GM12874 (cell line): ENCODE data around the gene VWF.

ENCODE experiments used
- CTCF ChIP-seq: IDR thresholded peaks from 2 replicates; pipeline ENCODE4 v1.5.1; 2011; ENCODE audit warnings: low read depth, mild to moderate bottlenecking, control low read depth, low read length, moderate library complexity; ENCODE audit not compliant: insufficient read depth

Gene VWF

GRCh38 chr12:5921966-5922899 lies 202.2 kb downstream of the VWF start:
- TF ChIP-seq CTCF: no peak

- TF ChIP-seq CTCF: no peak
Observed at GRCh38 chr12:5921027-5921909, 203.2 kb downstream of the VWF start.

GRCh38 chr12:5916785-5917290 lies 207.6 kb downstream of the VWF start:
- TF ChIP-seq CTCF: no peak

- no peak for TF ChIP-seq CTCF
Observed at GRCh38 chr12:5915511-5915910, 209.0 kb downstream of the VWF start.

GRCh38 chr12:5914387-5915149 lies 209.9 kb downstream of the VWF start:
- no peak for TF ChIP-seq CTCF

- no peak for TF ChIP-seq CTCF
Observed at GRCh38 chr12:5913387-5913786, 211.1 kb downstream of the VWF start.
